Adrenal gland (tissue), 5 donors: ENCODE data around the gene CEP135.

Experiments
- POLR2A ChIP-seq, 2 donors: fragments of 450-650 bp; IDR thresholded peaks; one replicate each; pipeline ENCODE4 v1.6.1; 2017; ENCODE audit warnings: antibody characterized with exemption in 2 of 2, mild to moderate bottlenecking in 2 of 2, moderate library complexity in 1 of 2
- TF ChIP-seq, protein P1 (sequence below), 6 experiments: fragments of 450-650 bp in 4 of 6; fragments of 200-600 bp in 2 of 6; sonication (generic) in 1 of 6; IDR thresholded peaks; 1 replicate in 5 of 6; 2 replicates in 1 of 6; pipeline versions ENCODE4 v1.5.1 to v1.8.0; 2016 to 2021; ENCODE audit warnings: antibody characterized with exemption in 6 of 6, mild to moderate bottlenecking in 2 of 6, moderate library complexity in 1 of 6
- donor health status: DM: no; HTN: no; CAD: no.

DNA sequence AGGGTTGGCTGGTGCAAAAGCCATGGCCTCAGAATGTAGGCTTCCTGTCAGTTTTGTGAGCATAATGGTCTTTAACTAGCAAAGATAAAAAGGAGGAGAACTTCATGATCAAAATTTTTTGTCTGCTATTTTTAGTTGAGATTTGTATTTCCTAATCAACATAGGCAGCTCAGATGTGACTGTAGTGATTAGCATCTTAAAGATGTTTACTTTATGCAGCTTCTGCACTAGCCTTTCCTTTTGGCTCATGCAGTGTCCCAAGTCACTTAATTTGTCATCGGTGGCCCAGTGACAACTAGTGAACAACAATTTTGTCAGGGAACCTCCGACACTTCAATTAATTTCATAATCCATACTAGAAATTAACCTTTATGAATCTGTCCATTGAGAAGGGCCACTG, 109.8 kb downstream of the CEP135 start:
- TF ChIP-seq, protein P1, sequence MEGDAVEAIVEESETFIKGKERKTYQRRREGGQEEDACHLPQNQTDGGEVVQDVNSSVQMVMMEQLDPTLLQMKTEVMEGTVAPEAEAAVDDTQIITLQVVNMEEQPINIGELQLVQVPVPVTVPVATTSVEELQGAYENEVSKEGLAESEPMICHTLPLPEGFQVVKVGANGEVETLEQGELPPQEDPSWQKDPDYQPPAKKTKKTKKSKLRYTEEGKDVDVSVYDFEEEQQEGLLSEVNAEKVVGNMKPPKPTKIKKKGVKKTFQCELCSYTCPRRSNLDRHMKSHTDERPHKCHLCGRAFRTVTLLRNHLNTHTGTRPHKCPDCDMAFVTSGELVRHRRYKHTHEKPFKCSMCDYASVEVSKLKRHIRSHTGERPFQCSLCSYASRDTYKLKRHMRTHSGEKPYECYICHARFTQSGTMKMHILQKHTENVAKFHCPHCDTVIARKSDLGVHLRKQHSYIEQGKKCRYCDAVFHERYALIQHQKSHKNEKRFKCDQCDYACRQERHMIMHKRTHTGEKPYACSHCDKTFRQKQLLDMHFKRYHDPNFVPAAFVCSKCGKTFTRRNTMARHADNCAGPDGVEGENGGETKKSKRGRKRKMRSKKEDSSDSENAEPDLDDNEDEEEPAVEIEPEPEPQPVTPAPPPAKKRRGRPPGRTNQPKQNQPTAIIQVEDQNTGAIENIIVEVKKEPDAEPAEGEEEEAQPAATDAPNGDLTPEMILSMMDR (IDR thresholded peaks at IDR 0.05) = no peak
- no peak for TF ChIP-seq POLR2A (IDR thresholded peaks at IDR 0.05)
